Endothelial cell of umbilical vein (primary cell): ENCODE results near the gene TMEM37. TPM values are rescaled to one million over a fixed set of nuclear protein-coding genes. Genes with fewer than 3 reads are reported as not detected.

Source experiments
- BruUV-seq: library from RNA; stranded (reverse); fragments of 400-500 nt; replicated peaks from 2 replicates; lab custom pipeline; 2021; lab: Mats Ljungman, UMichigan
- CTCF ChIA-PET: fragments of 300-600, 350-600 bp; sonication (Branson Sonifier 250); formaldehyde crosslinking; loops from one replicate; lab custom pipeline; 2021; ENCODE audit warnings: antibody characterized with exemption, inconsistent platforms; lab: Charles Lee
- POLR2A ChIA-PET: fragments of 300-600, 350-600 bp; sonication (Branson Sonifier 250); formaldehyde crosslinking; loops from one replicate; lab custom pipeline; 2021; ENCODE audit warnings: antibody characterized with exemption, inconsistent platforms; lab: Charles Lee
- DNase-seq: peaks from one replicate; pipeline ENCODE4 v3.0.0-alpha.2; 2011; ENCODE audit warnings: low read depth, low spot score
- FAIRE-seq: peaks from 2 replicates; lab custom pipeline; 2011; peaks lifted over from hg19 to GRCh38; lab: Jason Lieb, UNC
- H2AFZ ChIP-seq: 2 replicates; pipeline ENCODE4 v1.6.0; 2012; ENCODE audit warnings: low read depth, low read length, control low read depth, inconsistent platforms
- H3K27ac ChIP-seq: 2 replicates; pipeline ENCODE4 v1.5.1; 2011; ENCODE audit warnings: low read depth, mild to moderate bottlenecking, control low read depth, low read length, moderate library complexity; ENCODE audit not compliant: insufficient read depth
- H3K27me3 ChIP-seq, 2 experiments: 2 replicates each; pipeline versions ENCODE4 v1.6.0 to v1.6.1; 2011; ENCODE audit warnings: low read length in 2 of 2, mixed read lengths in 1 of 2; ENCODE audit not compliant: control insufficient read depth in 2 of 2, insufficient read depth in 2 of 2
- H3K36me3 ChIP-seq, 2 experiments: 2 replicates in 1 of 2; 3 replicates in 1 of 2; pipeline ENCODE4 v1.5.1; 2011; ENCODE audit warnings: low read length in 2 of 2, mild to moderate bottlenecking in 1 of 2, moderate library complexity in 1 of 2; ENCODE audit not compliant: control insufficient read depth in 2 of 2, insufficient read depth in 2 of 2; ENCODE audit errors: extremely low read depth in 1 of 2
- H3K4me1 ChIP-seq: 3 replicates; pipeline ENCODE4 v1.5.1; 2011; ENCODE audit warnings: mild to moderate bottlenecking, low read length; ENCODE audit not compliant: control insufficient read depth, insufficient read depth; ENCODE audit errors: extremely low read depth
- H3K4me2 ChIP-seq: 2 replicates; pipeline ENCODE4 v1.6.1; 2011; ENCODE audit warnings: low read length, control low read depth, mixed read lengths; ENCODE audit not compliant: insufficient read depth
- H3K4me3 ChIP-seq, 3 experiments: fragments of 200-600 bp in 1 of 3; sonication (generic), shearing (Covaris generic) in 1 of 3; replicated peaks in 1 of 3; 2 replicates each; pipeline ENCODE4 v1.5.1; 2011 to 2016; ENCODE audit warnings: control low read depth in 3 of 3, low read length in 3 of 3, mild to moderate bottlenecking in 2 of 3, inconsistent platforms in 1 of 3, low read depth in 1 of 3, moderate library complexity in 1 of 3; ENCODE audit not compliant: insufficient read depth in 1 of 3
- H3K79me2 ChIP-seq: 2 replicates; pipeline ENCODE4 v1.6.0; 2012; ENCODE audit warnings: low read length, inconsistent platforms; ENCODE audit not compliant: control insufficient read depth, insufficient read depth
- H3K9ac ChIP-seq: replicated peaks from 2 replicates; pipeline ENCODE3; 2011; ENCODE audit warnings: low read length, control low read depth; ENCODE audit not compliant: insufficient read depth; ENCODE audit errors: extremely low read depth
- H3K9me1 ChIP-seq: replicated peaks from 3 replicates; pipeline ENCODE4 v1.6.0; 2011; ENCODE audit warnings: mild to moderate bottlenecking, low read length; ENCODE audit not compliant: control insufficient read depth, insufficient read depth; ENCODE audit errors: extremely low read depth
- H3K9me3 ChIP-seq: replicated peaks from 2 replicates; pipeline ENCODE4 v1.5.1; 2012; ENCODE audit warnings: low read length, inconsistent platforms; ENCODE audit not compliant: control insufficient read depth, insufficient read depth
- H4K20me1 ChIP-seq: replicated peaks from 2 replicates; pipeline ENCODE3; 2011; ENCODE audit warnings: mild to moderate bottlenecking, low read length; ENCODE audit not compliant: control insufficient read depth, insufficient read depth; ENCODE audit errors: extremely low read depth
- CTCF ChIP-seq, 2 donors: IDR thresholded peaks; 1 replicate in 1 of 2; 2 replicates in 1 of 2; pipeline ENCODE4 v1.5.1; 2011; ENCODE audit warnings: low read length in 2 of 2, mild to moderate bottlenecking in 2 of 2, moderate library complexity in 2 of 2, control low read depth in 1 of 2, inconsistent platforms in 1 of 2, low read depth in 1 of 2; ENCODE audit not compliant: insufficient read depth in 1 of 2; ENCODE audit errors: extremely low read depth in 1 of 2
- EZH2 ChIP-seq: IDR thresholded peaks from 2 replicates; pipeline ENCODE4 v1.6.1; 2012; ENCODE audit warnings: borderline replicate concordance, low read depth, mild to moderate bottlenecking, moderate library complexity, low read length, inconsistent platforms; ENCODE audit not compliant: severe bottlenecking
- FOS ChIP-seq: IDR thresholded peaks from 2 replicates; pipeline ENCODE4 v1.6.1; 2011; ENCODE audit warnings: mild to moderate bottlenecking, low read length, moderate library complexity, borderline replicate concordance; ENCODE audit not compliant: insufficient read depth
- GATA2 ChIP-seq: IDR thresholded peaks from 2 replicates; pipeline ENCODE4 v1.7.0; 2011; ENCODE audit warnings: low read depth, mild to moderate bottlenecking, moderate library complexity, mixed read lengths, low read length; ENCODE audit not compliant: insufficient read length, insufficient read depth
- JUN ChIP-seq: IDR thresholded peaks from 2 replicates; pipeline ENCODE4 v1.6.1; 2011; ENCODE audit warnings: borderline replicate concordance, low read depth; ENCODE audit not compliant: insufficient read length, insufficient read depth
- MAX ChIP-seq: IDR thresholded peaks from 2 replicates; pipeline ENCODE4 v1.6.1; 2011; ENCODE audit not compliant: insufficient read depth, insufficient read length
- MYC ChIP-seq: IDR thresholded peaks from one replicate; pipeline ENCODE4 v1.6.1; 2011; ENCODE audit warnings: mild to moderate bottlenecking, low read depth, low read length
- POLR2A ChIP-seq: IDR thresholded peaks from 2 replicates; pipeline ENCODE4 v1.6.1; 2012; ENCODE audit warnings: low read depth, mild to moderate bottlenecking, control low read depth, low read length
- POLR2AphosphoS5 ChIP-seq: IDR thresholded peaks from 2 replicates; pipeline ENCODE4 v1.6.1; 2012; ENCODE audit warnings: low read depth, mild to moderate bottlenecking, control low read depth, low read length, moderate library complexity; ENCODE audit not compliant: insufficient read depth
- dilution Hi-C: fragments of 300-500 bp; cut with MboI; formaldehyde crosslinking; loops from one replicate; pipeline ENCODE4 v1.15.0; 2019; ENCODE audit warnings: low sequenced_read_pairs; ENCODE audit not compliant: extremely low pct_ligation_motif_present
- intact Hi-C: fragments of 100-400 bp; cut with micrococcal nuclease; formaldehyde crosslinking; loops from one replicate; pipeline ENCODE4 v1.10.0; 2022
- polyA plus RNA-seq, 4 experiments: library from polyadenylated mRNA; depleted of rRNA in 3 of 4; stranded (reverse) in 3 of 4; unstranded in 1 of 4; fragments of >200 nt; gene quantifications; 2 replicates each; pipeline versions ENCODE4 v1.2.1 to v1.2.3, GENCODE V29; 2011 to 2012; ENCODE audit warnings: missing spikeins in 1 of 4
- total RNA-seq: library from RNA; stranded (reverse); gene quantifications from 2 replicates; pipeline ENCODE4 v1.2.3, GENCODE V29; 2021

Gene TMEM37
- total and polyA plus RNA-seq, 2 donors (not counting 3 experiments of a cell fraction or from before 2014, with no cell fraction given), result 3.5 to 16.2 TPM

DNA sequence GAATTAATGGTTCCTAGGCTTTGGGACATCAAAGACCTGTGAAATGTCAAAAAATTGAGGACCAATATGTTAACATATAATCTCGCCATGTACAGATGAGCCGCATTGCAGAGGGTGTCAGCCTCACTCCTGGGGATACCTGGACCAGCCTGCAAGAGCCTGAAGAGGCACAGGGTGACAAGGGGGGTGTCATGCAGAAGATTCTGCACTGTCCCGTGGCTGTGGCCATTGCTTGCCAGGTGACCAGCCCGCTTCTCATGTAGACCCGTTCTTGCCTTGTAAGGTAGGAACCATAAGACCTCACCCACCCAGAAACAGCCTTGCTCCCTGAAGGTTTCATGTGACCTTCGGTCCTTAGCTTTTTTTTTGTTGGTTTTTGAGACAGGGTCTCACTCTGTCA, 37.5 kb downstream of the TMEM37 start:
- peaks cover 3% of the 10 kb centered on the region in 2 experiments for H3K27me3 ChIP-seq
- H3K9me1 ChIP-seq, result no peaks in the 10 kb centered on the region
- ChIA-PET POLR2A (no interaction called here), CTCF (no interaction called here)
- no TSS peak for BruUV-seq
- H3K9ac ChIP-seq, result no peak overlapping the region
- no peaks in the 10 kb centered on the region for H3K36me3 ChIP-seq
- H2AFZ ChIP-seq, result no peak overlapping the region
- no peaks in the 10 kb centered on the region for H4K20me1 ChIP-seq
- no peak for TF ChIP-seq GATA2
- TF ChIP-seq FOS, result no peak
- TF ChIP-seq CTCF (IDR thresholded peaks at IDR 0.05; ENCODE audit: extremely low read depth in 1 of 2, insufficient read depth in 1 of 2, low read depth in 1 of 2, low read length in 2 of 2), result no peak
- TF ChIP-seq POLR2AphosphoS5, result no peak
- no peak for TF ChIP-seq JUN
- no peak for TF ChIP-seq MYC
- TF ChIP-seq POLR2A, result no peak
- no peak for TF ChIP-seq EZH2
- no peak for TF ChIP-seq MAX
- no peaks in the 10 kb centered on the region for H3K4me1 ChIP-seq
- H3K27ac ChIP-seq, result no peak overlapping the region
- no peaks in the 10 kb centered on the region for H3K9me3 ChIP-seq
- dilution Hi-C loops (no loop called here), intact Hi-C loops (no loop called here)
- no peak for FAIRE-seq
- DNase-seq, result no peak
- no peaks in the 10 kb centered on the region for H3K79me2 ChIP-seq
- H3K4me3 ChIP-seq, result no peak overlapping the region
- no peak overlapping the region for H3K4me2 ChIP-seq
